NB4 (cell line): Measurements from ENCODE around the gene AK2.
"Not testable (repeated sequence)": the region's sequence is repeated elsewhere in the genome, so short reads cannot be mapped to it uniquely, and the experiment has no call there.

Experiments used
- TF ChIP-seq, protein P1 (sequence below): IDR thresholded peaks from one replicate; pipeline ENCODE4 v1.5.1; 2012; ENCODE audit warnings: low read depth, low read length
- TF ChIP-seq, protein P2 (sequence below): IDR thresholded peaks from 2 replicates; pipeline ENCODE4 v1.6.1; 2011; ENCODE audit warnings: low read depth, low read length

DNA sequence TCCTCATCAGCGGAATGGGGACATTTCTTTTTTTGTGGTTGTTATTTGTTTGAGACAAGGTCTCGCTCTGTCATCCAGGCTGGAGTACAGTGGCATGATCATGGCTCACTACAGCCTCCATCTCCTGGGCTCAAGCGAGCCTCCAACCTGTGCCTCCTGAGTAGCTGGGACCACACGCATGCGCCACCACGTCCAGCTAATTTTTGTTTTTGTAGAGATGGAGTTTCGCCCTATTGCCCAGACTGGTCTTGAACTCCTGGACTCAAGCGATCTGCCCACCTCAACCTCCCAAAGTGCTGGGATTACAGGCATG, 43.4 kb downstream of the AK2 start:
- TF ChIP-seq, protein P1, sequence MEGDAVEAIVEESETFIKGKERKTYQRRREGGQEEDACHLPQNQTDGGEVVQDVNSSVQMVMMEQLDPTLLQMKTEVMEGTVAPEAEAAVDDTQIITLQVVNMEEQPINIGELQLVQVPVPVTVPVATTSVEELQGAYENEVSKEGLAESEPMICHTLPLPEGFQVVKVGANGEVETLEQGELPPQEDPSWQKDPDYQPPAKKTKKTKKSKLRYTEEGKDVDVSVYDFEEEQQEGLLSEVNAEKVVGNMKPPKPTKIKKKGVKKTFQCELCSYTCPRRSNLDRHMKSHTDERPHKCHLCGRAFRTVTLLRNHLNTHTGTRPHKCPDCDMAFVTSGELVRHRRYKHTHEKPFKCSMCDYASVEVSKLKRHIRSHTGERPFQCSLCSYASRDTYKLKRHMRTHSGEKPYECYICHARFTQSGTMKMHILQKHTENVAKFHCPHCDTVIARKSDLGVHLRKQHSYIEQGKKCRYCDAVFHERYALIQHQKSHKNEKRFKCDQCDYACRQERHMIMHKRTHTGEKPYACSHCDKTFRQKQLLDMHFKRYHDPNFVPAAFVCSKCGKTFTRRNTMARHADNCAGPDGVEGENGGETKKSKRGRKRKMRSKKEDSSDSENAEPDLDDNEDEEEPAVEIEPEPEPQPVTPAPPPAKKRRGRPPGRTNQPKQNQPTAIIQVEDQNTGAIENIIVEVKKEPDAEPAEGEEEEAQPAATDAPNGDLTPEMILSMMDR, result not testable (repeated sequence)
- TF ChIP-seq, protein P2, sequence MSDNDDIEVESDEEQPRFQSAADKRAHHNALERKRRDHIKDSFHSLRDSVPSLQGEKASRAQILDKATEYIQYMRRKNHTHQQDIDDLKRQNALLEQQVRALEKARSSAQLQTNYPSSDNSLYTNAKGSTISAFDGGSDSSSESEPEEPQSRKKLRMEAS, result not testable (repeated sequence)
